ENCODE results near the gene A1BG. TPM values are rescaled to one million over a fixed set of nuclear protein-coding genes. Genes with fewer than 3 reads are reported as not detected.

The A1BG gene
- total and polyA plus RNA-seq, 2 of the 13 experiments (the other 11 are each of a cell fraction or from before 2014, with no cell fraction given): 14.7 to 41.4 TPM

GRCh38 chr19:58326914-58327726 is 26.2 kb downstream of the A1BG start, which contains the start of gene ZSCAN22 (continued):
- no peak for TF ChIP-seq ARID3A (IDR thresholded peaks at IDR 0.05; ENCODE audit: low read depth, low read length)
- TF ChIP-seq HMG20B (CRISPR knock-in tag; conservative IDR thresholded peaks at IDR 0.05): no peak
- peak; percentile 95 for TF ChIP-seq KAT8 (CRISPR knock-in tag; IDR thresholded peaks at IDR 0.05)
- TF ChIP-seq NR1H2 (CRISPR knock-in tag; IDR thresholded peaks at IDR 0.05; ENCODE audit: borderline replicate concordance, low read depth): peak; percentile 54; the same call in 1 of the 2 replicates
- peak; percentile 94; the same call in 1 of the 2 replicates for TF ChIP-seq CENPT (CRISPR knock-in tag; IDR thresholded peaks at IDR 0.05; ENCODE audit: low read depth)
- TF ChIP-seq ZNF569 (CRISPR knock-in tag; IDR thresholded peaks at IDR 0.05; ENCODE audit: borderline replicate concordance): no peak
- peak; percentile 79 for TF ChIP-seq ZNF800 (CRISPR knock-in tag; IDR thresholded peaks at IDR 0.05)
- TF ChIP-seq ZBTB40 (IDR thresholded peaks at IDR 0.05): peak; percentile 78
- peak; percentile 92 for TF ChIP-seq ZBTB40 (CRISPR knock-in tag; IDR thresholded peaks at IDR 0.05)
- peak; percentile 89; the same call in 1 of the 2 replicates for TF ChIP-seq ZNF350 (CRISPR knock-in tag; IDR thresholded peaks at IDR 0.05; ENCODE audit: borderline replicate concordance, low read depth)
- TF ChIP-seq ZNF510 (CRISPR knock-in tag; IDR thresholded peaks at IDR 0.05; ENCODE audit: low read depth): peak; percentile 82; the same call in 1 of the 2 replicates
- peak; percentile 10; the same call in 1 of the 2 replicates for TF ChIP-seq ZBTB49 (CRISPR knock-in tag; IDR thresholded peaks at IDR 0.05; ENCODE audit: borderline replicate concordance)
